DOHH2 (cell line): Measurements from ENCODE around the gene TBC1D16.

Experiments
- H3F3A ChIP-seq: fragments of 200-600 bp; sonication (generic), shearing (Covaris generic); 2 replicates; pipeline ENCODE4 v1.6.0; 2016; ENCODE audit warnings: antibody characterized with exemption, mild to moderate bottlenecking; ENCODE audit not compliant: control insufficient read depth, insufficient read depth
- H3K27ac ChIP-seq: fragments of 200-600 bp; sonication (generic); 2 replicates; pipeline ENCODE4 v1.5.1; 2014; ENCODE audit warnings: low read depth, mild to moderate bottlenecking, low read length, moderate library complexity
- H3K27me3 ChIP-seq: fragments of 200-600 bp; sonication (generic); 2 replicates; pipeline ENCODE4 v1.6.1; 2014; ENCODE audit warnings: mild to moderate bottlenecking, low read length, mixed read lengths; ENCODE audit not compliant: control insufficient read depth
- H3K36me3 ChIP-seq: fragments of 200-600 bp; sonication (generic); 2 replicates; pipeline ENCODE4 v1.6.1; 2014; ENCODE audit warnings: mild to moderate bottlenecking, low read length, moderate library complexity, mixed read lengths; ENCODE audit not compliant: control insufficient read depth
- H3K4me1 ChIP-seq: fragments of 200-600 bp; sonication (generic); 2 replicates; pipeline ENCODE4 v1.6.1; 2014; ENCODE audit warnings: mild to moderate bottlenecking, low read length, mixed read lengths; ENCODE audit not compliant: control insufficient read depth
- H3K4me2 ChIP-seq: fragments of 200-600 bp; sonication (generic); 2 replicates; pipeline ENCODE4 v1.6.0; 2014; ENCODE audit warnings: mild to moderate bottlenecking, low read length, moderate library complexity
- H3K4me3 ChIP-seq: fragments of 200-600 bp; sonication (generic); 2 replicates; pipeline ENCODE4 v1.5.1; 2014; ENCODE audit warnings: mild to moderate bottlenecking, low read length, mixed read lengths
- H3K79me2 ChIP-seq: fragments of 200-600 bp; sonication (generic); 2 replicates; pipeline ENCODE4 v1.6.1; 2014; ENCODE audit warnings: mild to moderate bottlenecking, low read length, mixed read lengths; ENCODE audit not compliant: control insufficient read depth
- H3K9me2 ChIP-seq: fragments of 200-600 bp; sonication (generic); replicated peaks from 2 replicates; pipeline ENCODE4 v1.6.1; 2014; ENCODE audit warnings: mild to moderate bottlenecking, low read length, mixed read lengths; ENCODE audit not compliant: control insufficient read depth
- H3K9me3 ChIP-seq: fragments of 200-600 bp; sonication (generic); 2 replicates; pipeline ENCODE4 v1.6.1; 2014; ENCODE audit warnings: antibody characterized with exemption, low read length, mixed read lengths; ENCODE audit not compliant: control insufficient read depth, insufficient read depth
- H4K20me1 ChIP-seq: fragments of 200-600 bp; sonication (generic); 2 replicates; pipeline ENCODE4 v1.6.0; 2014; ENCODE audit warnings: low read depth, mild to moderate bottlenecking, antibody characterized with exemption, low read length, moderate library complexity; ENCODE audit not compliant: control insufficient read depth, insufficient read depth
- EZH2phosphoT487 ChIP-seq: fragments of 200-600 bp; sonication (generic); IDR thresholded peaks from 2 replicates; pipeline ENCODE4 v1.6.1; 2017; ENCODE audit warnings: borderline replicate concordance, mild to moderate bottlenecking, antibody characterized with exemption, low read length, moderate library complexity, mixed read lengths
- TF ChIP-seq, protein P1 (sequence below): fragments of 200-600 bp; sonication (generic); IDR thresholded peaks from one replicate; pipeline ENCODE4 v1.5.1; 2014; ENCODE audit warnings: antibody characterized with exemption, mild to moderate bottlenecking, low read depth, low read length; ENCODE audit not compliant: poor library complexity, severe bottlenecking

The TBC1D16 gene

DNA sequence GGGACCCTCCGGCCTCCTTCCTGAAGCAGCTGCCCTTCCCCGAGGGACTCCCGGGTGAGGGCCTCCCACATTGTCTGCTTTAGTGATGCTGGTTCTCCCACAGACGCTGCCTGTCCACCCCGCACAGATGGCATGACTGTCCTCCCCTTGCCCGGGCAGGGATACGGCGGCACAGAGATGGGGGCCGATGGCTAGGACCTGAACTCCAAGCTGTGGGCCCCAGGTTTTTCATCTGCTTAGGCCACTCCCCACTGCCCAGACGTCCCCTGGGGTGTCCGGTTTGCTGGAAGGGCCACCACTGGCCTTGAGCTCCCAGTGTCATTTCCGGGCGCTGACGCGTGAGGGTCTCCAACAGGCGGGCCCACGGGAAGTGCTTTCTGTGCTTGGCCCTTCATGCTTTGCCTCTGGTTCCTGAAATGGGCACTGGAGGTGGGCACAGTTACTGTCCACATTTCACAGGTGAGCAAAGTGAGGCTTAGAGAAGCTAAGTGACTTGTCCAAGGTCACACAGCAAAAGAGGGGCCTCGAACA is 109.0 kb downstream of the TBC1D16 start:
- Histone ChIP-seq H3K27me3 (peaks cover 14% of the 10 kb centered on the region), H3K4me1 (no peaks in the 10 kb centered on the region), H3K9me3 (no peaks in the 10 kb centered on the region), H3K27ac (no peak overlapping the region), H3K36me3 (no peaks in the 10 kb centered on the region), H3K4me3 (no peak overlapping the region), H3K9me2 (no peaks in the 10 kb centered on the region), H3F3A (no peaks in the 10 kb centered on the region), H3K4me2 (no peak overlapping the region), H4K20me1 (no peaks in the 10 kb centered on the region), H3K79me2 (no peaks in the 10 kb centered on the region)
- TF ChIP-seq, protein P1, sequence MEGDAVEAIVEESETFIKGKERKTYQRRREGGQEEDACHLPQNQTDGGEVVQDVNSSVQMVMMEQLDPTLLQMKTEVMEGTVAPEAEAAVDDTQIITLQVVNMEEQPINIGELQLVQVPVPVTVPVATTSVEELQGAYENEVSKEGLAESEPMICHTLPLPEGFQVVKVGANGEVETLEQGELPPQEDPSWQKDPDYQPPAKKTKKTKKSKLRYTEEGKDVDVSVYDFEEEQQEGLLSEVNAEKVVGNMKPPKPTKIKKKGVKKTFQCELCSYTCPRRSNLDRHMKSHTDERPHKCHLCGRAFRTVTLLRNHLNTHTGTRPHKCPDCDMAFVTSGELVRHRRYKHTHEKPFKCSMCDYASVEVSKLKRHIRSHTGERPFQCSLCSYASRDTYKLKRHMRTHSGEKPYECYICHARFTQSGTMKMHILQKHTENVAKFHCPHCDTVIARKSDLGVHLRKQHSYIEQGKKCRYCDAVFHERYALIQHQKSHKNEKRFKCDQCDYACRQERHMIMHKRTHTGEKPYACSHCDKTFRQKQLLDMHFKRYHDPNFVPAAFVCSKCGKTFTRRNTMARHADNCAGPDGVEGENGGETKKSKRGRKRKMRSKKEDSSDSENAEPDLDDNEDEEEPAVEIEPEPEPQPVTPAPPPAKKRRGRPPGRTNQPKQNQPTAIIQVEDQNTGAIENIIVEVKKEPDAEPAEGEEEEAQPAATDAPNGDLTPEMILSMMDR = no peak
- no peak for TF ChIP-seq EZH2phosphoT487

DNA sequence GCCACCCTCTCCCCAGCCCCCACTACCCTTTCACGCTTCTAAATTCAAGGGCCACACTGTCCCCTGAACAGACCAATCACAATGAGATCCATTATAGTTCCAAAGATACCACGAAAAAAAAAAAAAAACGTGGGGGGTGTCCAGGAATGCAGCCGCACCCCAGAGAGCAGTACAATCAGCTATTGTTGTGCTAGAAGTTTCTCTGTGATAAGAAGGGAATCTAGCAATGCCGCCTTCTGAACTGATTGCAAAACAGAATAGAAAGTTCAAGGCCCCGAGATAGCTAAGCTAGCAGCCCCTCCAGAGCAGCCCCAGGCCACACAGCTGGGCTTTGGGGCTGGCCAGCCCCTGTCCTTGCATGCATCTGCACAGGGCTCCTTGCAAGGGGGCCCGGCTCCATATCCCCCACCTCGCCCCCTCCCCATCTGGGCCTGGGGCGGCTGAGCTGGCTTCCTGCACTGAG is 109.5 kb downstream of the TBC1D16 start:
- Histone ChIP-seq H3K4me1 (no peaks in the 10 kb centered on the region), H3K79me2 (no peaks in the 10 kb centered on the region), H3K36me3 (no peaks in the 10 kb centered on the region), H3K9me2 (no peaks in the 10 kb centered on the region), H3K27ac (no peak overlapping the region), H3K27me3 (peaks cover 9% of the 10 kb centered on the region), H3K4me2 (no peak overlapping the region), H4K20me1 (no peaks in the 10 kb centered on the region), H3F3A (no peaks in the 10 kb centered on the region), H3K9me3 (no peaks in the 10 kb centered on the region), H3K4me3 (no peak overlapping the region)
- TF ChIP-seq, protein P1 = no peak
- no peak for TF ChIP-seq EZH2phosphoT487

DNA sequence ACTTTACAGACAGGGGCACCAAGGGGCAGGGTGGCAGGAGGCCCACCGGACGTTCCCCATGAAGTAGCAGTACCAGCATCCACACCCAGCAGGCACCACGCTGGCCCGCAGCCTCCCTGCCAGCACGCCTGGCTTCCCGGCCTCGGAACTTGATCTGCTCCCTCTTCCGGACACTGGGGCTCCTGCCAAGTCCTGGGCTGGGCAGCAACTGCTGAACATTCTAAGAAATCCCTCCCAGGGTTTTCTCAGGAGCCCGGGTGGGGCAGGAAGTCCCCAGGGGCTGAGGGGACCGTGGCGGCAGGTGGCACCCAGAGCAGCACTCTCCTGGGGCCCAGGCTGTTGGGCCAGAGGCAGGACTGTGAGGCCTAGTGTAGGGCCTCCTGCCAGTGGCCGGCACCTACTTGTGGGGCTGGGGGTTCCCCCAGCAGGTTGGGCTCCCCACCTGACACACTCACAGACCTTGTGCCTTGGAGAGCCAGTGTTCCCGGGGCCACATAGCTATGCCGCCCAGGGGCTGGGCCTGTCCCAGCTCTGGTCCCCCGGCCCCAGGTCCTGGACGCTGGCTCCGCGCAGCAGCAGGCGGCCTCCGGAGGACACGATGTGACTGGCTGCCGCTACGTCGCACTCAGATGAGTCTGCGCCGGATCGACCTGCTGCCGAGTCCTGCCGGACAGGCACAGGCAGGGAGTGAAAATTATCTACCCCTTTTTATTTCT is 110.3 kb downstream of the TBC1D16 start:
- TF ChIP-seq, protein P1 = no peak
- no peak for TF ChIP-seq EZH2phosphoT487
- Histone ChIP-seq H3K9me3 (no peaks in the 10 kb centered on the region), H3K27ac (no peak overlapping the region), H3K4me3 (no peak overlapping the region), H3F3A (no peaks in the 10 kb centered on the region), H3K4me2 (no peak overlapping the region), H3K36me3 (no peaks in the 10 kb centered on the region), H4K20me1 (no peaks in the 10 kb centered on the region), H3K4me1 (no peaks in the 10 kb centered on the region), H3K79me2 (no peaks in the 10 kb centered on the region), H3K9me2 (no peaks in the 10 kb centered on the region), H3K27me3 (peaks cover 3% of the 10 kb centered on the region; the same call in 1 of the 2 replicates)
